DOHH2 (cell line): ENCODE data around the gene ARL6IP5.

Experiments used
- H3F3A ChIP-seq: fragments of 200-600 bp; sonication (generic), shearing (Covaris generic); 2 replicates; pipeline ENCODE4 v1.6.0; 2016; ENCODE audit warnings: antibody characterized with exemption, mild to moderate bottlenecking; ENCODE audit not compliant: control insufficient read depth, insufficient read depth
- H3K27ac ChIP-seq: fragments of 200-600 bp; sonication (generic); 2 replicates; pipeline ENCODE4 v1.5.1; 2014; ENCODE audit warnings: low read depth, mild to moderate bottlenecking, low read length, moderate library complexity
- H3K27me3 ChIP-seq: fragments of 200-600 bp; sonication (generic); 2 replicates; pipeline ENCODE4 v1.6.1; 2014; ENCODE audit warnings: mild to moderate bottlenecking, low read length, mixed read lengths; ENCODE audit not compliant: control insufficient read depth
- H3K36me3 ChIP-seq: fragments of 200-600 bp; sonication (generic); 2 replicates; pipeline ENCODE4 v1.6.1; 2014; ENCODE audit warnings: mild to moderate bottlenecking, low read length, moderate library complexity, mixed read lengths; ENCODE audit not compliant: control insufficient read depth
- H3K4me1 ChIP-seq: fragments of 200-600 bp; sonication (generic); 2 replicates; pipeline ENCODE4 v1.6.1; 2014; ENCODE audit warnings: mild to moderate bottlenecking, low read length, mixed read lengths; ENCODE audit not compliant: control insufficient read depth
- H3K4me2 ChIP-seq: fragments of 200-600 bp; sonication (generic); 2 replicates; pipeline ENCODE4 v1.6.0; 2014; ENCODE audit warnings: mild to moderate bottlenecking, low read length, moderate library complexity
- H3K4me3 ChIP-seq: fragments of 200-600 bp; sonication (generic); 2 replicates; pipeline ENCODE4 v1.5.1; 2014; ENCODE audit warnings: mild to moderate bottlenecking, low read length, mixed read lengths
- H3K79me2 ChIP-seq: fragments of 200-600 bp; sonication (generic); 2 replicates; pipeline ENCODE4 v1.6.1; 2014; ENCODE audit warnings: mild to moderate bottlenecking, low read length, mixed read lengths; ENCODE audit not compliant: control insufficient read depth
- H3K9me2 ChIP-seq: fragments of 200-600 bp; sonication (generic); replicated peaks from 2 replicates; pipeline ENCODE4 v1.6.1; 2014; ENCODE audit warnings: mild to moderate bottlenecking, low read length, mixed read lengths; ENCODE audit not compliant: control insufficient read depth
- H3K9me3 ChIP-seq: fragments of 200-600 bp; sonication (generic); 2 replicates; pipeline ENCODE4 v1.6.1; 2014; ENCODE audit warnings: antibody characterized with exemption, low read length, mixed read lengths; ENCODE audit not compliant: control insufficient read depth, insufficient read depth
- H4K20me1 ChIP-seq: fragments of 200-600 bp; sonication (generic); 2 replicates; pipeline ENCODE4 v1.6.0; 2014; ENCODE audit warnings: low read depth, mild to moderate bottlenecking, antibody characterized with exemption, low read length, moderate library complexity; ENCODE audit not compliant: control insufficient read depth, insufficient read depth
- CTCF ChIP-seq: fragments of 200-600 bp; sonication (generic); IDR thresholded peaks from one replicate; pipeline ENCODE4 v1.5.1; 2014; ENCODE audit warnings: antibody characterized with exemption, mild to moderate bottlenecking, low read depth, low read length; ENCODE audit not compliant: poor library complexity, severe bottlenecking
- EZH2phosphoT487 ChIP-seq: fragments of 200-600 bp; sonication (generic); IDR thresholded peaks from 2 replicates; pipeline ENCODE4 v1.6.1; 2017; ENCODE audit warnings: borderline replicate concordance, mild to moderate bottlenecking, antibody characterized with exemption, low read length, moderate library complexity, mixed read lengths

Gene ARL6IP5

DNA sequence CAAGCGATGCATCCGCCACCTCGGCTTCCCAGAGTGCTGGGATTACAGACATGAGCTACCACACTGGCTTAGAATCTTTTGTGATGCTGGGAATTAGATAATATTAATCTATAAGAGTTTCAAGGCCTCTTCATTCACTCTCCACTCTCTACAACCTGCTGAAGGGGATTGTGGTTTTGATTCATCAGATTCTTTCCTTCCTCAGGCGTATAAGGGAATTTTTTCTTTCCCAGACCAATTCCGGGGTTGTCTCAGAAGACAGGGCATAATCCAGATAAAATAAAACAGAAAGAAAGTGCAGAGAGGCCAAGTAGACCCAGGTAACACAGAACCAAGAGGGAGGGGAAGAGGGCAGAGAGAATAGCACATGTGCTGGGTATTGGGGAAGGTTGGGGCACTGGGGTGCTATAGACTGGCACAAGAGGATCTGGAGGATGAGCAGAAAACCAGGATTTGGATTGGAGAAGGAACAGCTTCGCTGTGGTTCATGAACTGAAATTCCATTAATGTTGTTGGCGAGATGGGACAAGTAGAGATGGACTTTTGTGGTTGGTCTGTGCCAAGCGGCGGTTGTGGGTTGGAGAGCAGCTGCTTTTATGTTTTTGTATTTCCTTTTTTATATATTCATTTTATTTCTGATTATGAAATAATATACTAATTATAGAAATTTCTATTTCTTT lies 12.8 kb downstream of the ARL6IP5 start:
- Histone ChIP-seq H3K4me2 (no peak overlapping the region), H3K9me3 (no peaks in the 10 kb centered on the region), H3K9me2 (no peaks in the 10 kb centered on the region), H3F3A (no peaks in the 10 kb centered on the region), H3K4me1 (peaks cover 15% of the 10 kb centered on the region), H4K20me1 (no peaks in the 10 kb centered on the region), H3K79me2 (no peaks in the 10 kb centered on the region), H3K4me3 (no peak overlapping the region), H3K36me3 (peaks cover 9% of the 10 kb centered on the region; the same call in 1 of the 2 replicates), H3K27me3 (no peaks in the 10 kb centered on the region), H3K27ac (no peak overlapping the region)
- TF ChIP-seq EZH2phosphoT487 = no peak
- no peak for TF ChIP-seq CTCF

DNA sequence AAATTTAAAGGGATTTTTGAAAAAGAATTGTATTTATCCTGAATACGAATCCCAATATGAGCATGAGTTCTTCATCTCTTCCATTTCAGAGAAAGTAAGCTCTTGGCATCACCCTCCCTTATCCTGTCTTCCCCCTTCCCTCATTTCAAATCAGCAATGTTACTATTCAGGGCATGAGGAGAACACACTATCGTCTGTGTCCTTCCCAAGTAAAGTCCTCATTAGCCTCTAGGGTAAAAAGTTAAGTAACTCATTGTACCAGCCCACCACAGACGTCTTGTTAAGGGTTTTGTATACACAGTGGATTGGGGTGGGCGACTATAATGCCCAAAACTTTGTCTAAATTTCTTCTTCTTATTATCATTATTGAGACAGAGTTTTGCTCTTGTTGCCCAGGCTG lies 14.8 kb downstream of the ARL6IP5 start:
- no peak for TF ChIP-seq CTCF
- TF ChIP-seq EZH2phosphoT487 = no peak
- Histone ChIP-seq H3K79me2 (no peaks in the 10 kb centered on the region), H3K4me3 (no peak overlapping the region), H3K36me3 (peaks cover 18% of the 10 kb centered on the region), H3K27ac (no peak overlapping the region), H4K20me1 (no peaks in the 10 kb centered on the region), H3K9me3 (no peaks in the 10 kb centered on the region), H3K4me2 (no peak overlapping the region), H3K9me2 (no peaks in the 10 kb centered on the region), H3K4me1 (peaks cover 3% of the 10 kb centered on the region), H3F3A (no peaks in the 10 kb centered on the region), H3K27me3 (no peaks in the 10 kb centered on the region)

DNA sequence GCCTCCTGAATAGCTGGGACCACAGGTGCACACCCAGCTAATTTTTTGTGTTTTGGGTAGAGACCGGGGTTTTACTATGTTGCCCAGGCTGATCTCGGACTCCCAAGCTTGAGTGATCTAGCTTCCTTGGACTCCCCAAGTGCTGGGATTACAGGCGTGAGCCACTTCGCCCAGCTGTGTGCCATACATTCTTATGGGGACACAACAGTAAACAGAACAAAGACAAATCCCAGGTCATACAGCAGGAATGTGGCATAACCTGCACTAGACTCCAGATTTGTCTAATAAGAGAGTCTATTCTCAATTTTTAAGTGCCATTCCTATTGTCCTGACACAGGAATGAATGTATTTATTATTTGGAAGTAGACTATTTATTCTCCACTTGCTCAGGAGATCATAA lies 17.6 kb downstream of the ARL6IP5 start:
- Histone ChIP-seq H3K4me1 (no peaks in the 10 kb centered on the region), H3K9me3 (no peaks in the 10 kb centered on the region), H4K20me1 (no peaks in the 10 kb centered on the region), H3K9me2 (no peaks in the 10 kb centered on the region), H3F3A (no peaks in the 10 kb centered on the region), H3K4me3 (no peak overlapping the region), H3K27me3 (no peaks in the 10 kb centered on the region), H3K4me2 (no peak overlapping the region), H3K36me3 (peaks cover 19% of the 10 kb centered on the region), H3K79me2 (no peaks in the 10 kb centered on the region), H3K27ac (no peak overlapping the region)
- TF ChIP-seq CTCF = no peak
- no peak for TF ChIP-seq EZH2phosphoT487
